ENCODE results near the gene KIAA1586.

GRCh38 chr6:57004292-57004691 lies 42.2 kb upstream of the KIAA1586 start:
- TF ChIP-seq POLR2A (IDR thresholded peaks at IDR 0.05) (no peak), CTCF (IDR thresholded peaks at IDR 0.05) (no peak)

Measured in upper lobe of left lung (tissue), 4 donors.